Right atrium auricular region (tissue), 2 donors: ENCODE results near the gene SETD4. TPM values are rescaled to one million over a fixed set of nuclear protein-coding genes. Genes with fewer than 3 reads are reported as not detected.

Experiments used
- DNase-seq: peaks from one replicate; pipeline ENCODE4 v3.0.0-alpha.2; 2019; ENCODE audit warnings: low spot score
- H3K27ac ChIP-seq, 2 donors: fragments of 200-600 bp; sonication (generic); 1 replicate in 1 of 2; 2 replicates in 1 of 2; pipeline ENCODE4 v1.5.1; 2016 to 2019
- H3K27me3 ChIP-seq, 2 donors: fragments of 200-600 bp; sonication (generic); one replicate each; pipeline versions ENCODE4 v1.5.1 to v1.6.0; 2017 to 2019
- H3K36me3 ChIP-seq: fragments of 200-600 bp; sonication (generic); one replicate; pipeline ENCODE4 v1.5.1; 2016
- H3K4me1 ChIP-seq, 2 donors: fragments of 200-600 bp; sonication (generic); one replicate each; pipeline versions ENCODE4 v1.5.1 to v1.6.0; 2017 to 2019
- H3K4me3 ChIP-seq, 2 donors: fragments of 200-600 bp; sonication (generic); 1 replicate in 1 of 2; 2 replicates in 1 of 2; pipeline ENCODE4 v1.5.1; 2017 to 2019; ENCODE audit warnings: mild to moderate bottlenecking in 1 of 2, moderate library complexity in 1 of 2
- H3K9me3 ChIP-seq, 2 donors: fragments of 200-600 bp; sonication (generic); one replicate each; pipeline ENCODE4 v1.5.1; 2019
- CTCF ChIP-seq, 2 donors: fragments of 200-600 bp; sonication (generic); IDR thresholded peaks; one replicate each; pipeline ENCODE4 v1.5.1; 2019; ENCODE audit warnings: antibody characterized with exemption in 2 of 2
- total RNA-seq, 2 donors: library from RNA; depleted of rRNA; stranded (reverse); fragments of >200 nt; gene quantifications; one replicate each; pipeline ENCODE4 v1.1.0, GENCODE V29; 2016

Gene SETD4
- total RNA-seq, 2 donors from 2014 or later, result 6.3 to 7.6 TPM

GRCh38 chr21:36093512-36093911 is 33.2 kb upstream of the SETD4 start:
- H3K27ac ChIP-seq, result no peak overlapping the region
- no peak for TF ChIP-seq CTCF (IDR thresholded peaks at IDR 0.05)
- H3K9me3 ChIP-seq, result peaks cover 0 to 5% of the 10 kb centered on the region in 2 donors
- DNase-seq, result no peak
- H3K4me1 ChIP-seq, result no peaks in the 10 kb centered on the region
- no peaks in the 10 kb centered on the region for H3K27me3 ChIP-seq
- no peaks in the 10 kb centered on the region for H3K36me3 ChIP-seq
- H3K4me3 ChIP-seq, result no peak overlapping the region

DNA sequence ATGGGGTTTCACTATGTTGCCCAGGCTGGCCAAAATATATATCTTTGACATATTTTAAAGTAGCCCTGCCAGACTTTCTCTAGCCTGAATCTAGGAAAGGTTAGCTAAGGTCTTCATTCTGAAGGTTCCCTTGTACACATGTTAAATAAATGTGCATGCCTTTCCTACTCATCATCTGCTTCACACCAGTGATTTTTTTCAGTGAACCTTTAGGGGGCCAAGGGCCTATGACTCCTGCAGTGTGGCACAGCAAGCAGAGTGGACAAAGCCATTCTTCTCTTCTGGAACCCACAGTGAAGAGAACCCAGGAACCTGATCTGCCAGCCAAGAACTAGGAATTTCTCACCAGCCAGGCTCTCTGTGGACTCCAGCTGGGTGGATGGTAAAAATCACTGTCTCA is 32.4 kb upstream of the SETD4 start:
- Histone ChIP-seq H3K27ac (no peak overlapping the region), H3K9me3 (peaks cover 0 to 5% of the 10 kb centered on the region in 2 donors), H3K36me3 (no peaks in the 10 kb centered on the region), H3K4me3 (no peak overlapping the region), H3K4me1 (no peaks in the 10 kb centered on the region), H3K27me3 (no peaks in the 10 kb centered on the region)
- DNase-seq, result no peak
- TF ChIP-seq CTCF (IDR thresholded peaks at IDR 0.05), result no peak

DNA sequence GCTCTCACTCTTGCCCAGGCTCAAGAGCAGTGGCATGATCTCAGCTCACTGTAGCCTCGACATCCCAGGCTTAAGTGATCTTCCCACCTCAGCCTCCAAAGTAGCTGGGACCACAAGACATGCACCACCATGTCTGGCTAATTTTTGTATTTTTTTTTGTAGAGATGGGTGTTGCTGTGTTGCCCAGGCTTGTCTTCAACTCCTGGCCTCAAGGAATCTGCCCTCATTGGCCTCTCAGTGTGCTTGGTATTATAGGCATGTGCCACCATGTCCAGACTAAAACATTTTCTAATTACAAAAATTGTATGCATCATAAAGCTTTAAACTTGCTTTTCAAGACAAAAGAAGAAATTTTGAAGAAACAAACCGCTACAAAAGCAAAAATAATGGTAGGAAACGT is 29.6 kb upstream of the SETD4 start:
- DNase-seq, result no peak
- H3K36me3 ChIP-seq, result no peaks in the 10 kb centered on the region
- no peak for TF ChIP-seq CTCF (IDR thresholded peaks at IDR 0.05)
- H3K27ac ChIP-seq, result no peak overlapping the region
- H3K4me1 ChIP-seq, result no peaks in the 10 kb centered on the region
- no peak overlapping the region for H3K4me3 ChIP-seq
- H3K27me3 ChIP-seq, result no peaks in the 10 kb centered on the region
- peaks cover 0 to 5% of the 10 kb centered on the region in 2 donors for H3K9me3 ChIP-seq

DNA sequence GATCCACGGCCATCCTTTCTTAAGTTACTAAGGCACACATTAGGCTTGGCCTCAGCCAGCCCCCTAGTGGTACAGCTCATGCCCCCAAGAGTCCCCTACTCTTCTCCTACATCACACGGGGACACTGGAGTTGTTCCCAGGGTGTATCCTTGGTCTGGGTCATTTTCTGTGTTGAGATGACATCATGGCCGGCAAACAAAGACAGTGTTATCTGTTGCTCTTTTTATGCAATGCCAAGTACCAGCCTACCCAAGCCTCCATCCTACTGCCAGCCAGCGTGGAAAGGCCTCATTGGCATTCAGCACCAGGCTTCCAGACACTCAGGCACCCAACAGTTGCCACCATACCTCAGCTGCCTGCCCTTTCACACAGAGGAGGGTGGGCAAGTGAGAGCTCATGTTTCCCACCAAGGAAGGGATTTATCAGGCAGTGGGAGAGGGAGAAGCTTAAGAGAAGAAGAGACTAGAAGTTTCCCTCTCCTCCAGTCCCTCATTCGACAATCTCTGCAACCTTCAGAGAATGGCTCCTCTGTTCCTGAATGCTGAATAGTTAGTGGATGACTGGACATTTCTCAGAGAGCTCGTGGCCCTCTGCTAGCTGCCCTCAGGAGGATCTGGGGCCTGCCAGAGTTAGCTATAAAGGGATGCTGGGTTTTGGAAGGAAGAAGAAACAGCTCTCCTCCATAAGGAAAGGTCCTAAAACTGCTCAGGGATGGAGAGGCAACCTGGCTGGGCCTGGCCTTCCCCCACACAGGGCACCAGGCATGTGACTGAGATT is 27.2 kb upstream of the SETD4 start:
- H3K4me3 ChIP-seq, result no peak overlapping the region
- H3K4me1 ChIP-seq, result no peaks in the 10 kb centered on the region
- no peak for DNase-seq
- H3K27me3 ChIP-seq, result no peaks in the 10 kb centered on the region
- no peak overlapping the region for H3K27ac ChIP-seq
- H3K36me3 ChIP-seq, result no peaks in the 10 kb centered on the region
- H3K9me3 ChIP-seq, result no peaks in the 10 kb centered on the region
- no peak for TF ChIP-seq CTCF (IDR thresholded peaks at IDR 0.05)

GRCh38 chr21:36082237-36082664 is 21.9 kb upstream of the SETD4 start:
- no peaks in the 10 kb centered on the region for H3K9me3 ChIP-seq
- no peaks in the 10 kb centered on the region for H3K4me1 ChIP-seq
- TF ChIP-seq CTCF (IDR thresholded peaks at IDR 0.05), result no peak
- H3K36me3 ChIP-seq, result no peaks in the 10 kb centered on the region
- H3K27ac ChIP-seq, result no peak overlapping the region
- no peak overlapping the region for H3K4me3 ChIP-seq
- no peaks in the 10 kb centered on the region for H3K27me3 ChIP-seq
- DNase-seq, result no peak

DNA sequence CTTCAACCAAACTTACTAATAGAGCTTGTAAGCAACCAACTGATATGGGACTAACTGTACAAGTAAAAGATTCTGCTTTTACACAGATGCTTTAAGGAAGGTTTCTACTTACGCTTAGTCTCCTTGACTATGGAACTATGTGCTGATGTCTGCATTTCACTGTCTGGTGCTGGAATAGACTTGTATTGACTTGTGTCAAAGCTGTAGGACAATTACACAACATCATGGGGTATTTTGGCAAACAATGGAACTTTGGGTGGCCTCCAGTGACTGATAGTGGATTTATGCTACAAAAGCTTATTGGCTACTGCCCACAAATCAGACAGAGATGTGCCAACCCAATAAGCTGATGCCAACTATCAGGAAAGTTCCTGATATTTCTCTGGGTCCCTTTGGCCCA is 20.1 kb upstream of the SETD4 start:
- H3K36me3 ChIP-seq, result no peaks in the 10 kb centered on the region
- no peaks in the 10 kb centered on the region for H3K27me3 ChIP-seq
- no peak overlapping the region for H3K4me3 ChIP-seq
- H3K27ac ChIP-seq, result no peak overlapping the region
- no peaks in the 10 kb centered on the region for H3K4me1 ChIP-seq
- no peak for TF ChIP-seq CTCF (IDR thresholded peaks at IDR 0.05)
- no peaks in the 10 kb centered on the region for H3K9me3 ChIP-seq
- no peak for DNase-seq
